ENCODE results near the gene CIZ1. TPM values are rescaled to one million over a fixed set of nuclear protein-coding genes. Genes with fewer than 3 reads are reported as not detected.

The CIZ1 gene
- total and polyA plus RNA-seq, 11 donors = 42.6 to 101 (median 73.8) TPM

DNA sequence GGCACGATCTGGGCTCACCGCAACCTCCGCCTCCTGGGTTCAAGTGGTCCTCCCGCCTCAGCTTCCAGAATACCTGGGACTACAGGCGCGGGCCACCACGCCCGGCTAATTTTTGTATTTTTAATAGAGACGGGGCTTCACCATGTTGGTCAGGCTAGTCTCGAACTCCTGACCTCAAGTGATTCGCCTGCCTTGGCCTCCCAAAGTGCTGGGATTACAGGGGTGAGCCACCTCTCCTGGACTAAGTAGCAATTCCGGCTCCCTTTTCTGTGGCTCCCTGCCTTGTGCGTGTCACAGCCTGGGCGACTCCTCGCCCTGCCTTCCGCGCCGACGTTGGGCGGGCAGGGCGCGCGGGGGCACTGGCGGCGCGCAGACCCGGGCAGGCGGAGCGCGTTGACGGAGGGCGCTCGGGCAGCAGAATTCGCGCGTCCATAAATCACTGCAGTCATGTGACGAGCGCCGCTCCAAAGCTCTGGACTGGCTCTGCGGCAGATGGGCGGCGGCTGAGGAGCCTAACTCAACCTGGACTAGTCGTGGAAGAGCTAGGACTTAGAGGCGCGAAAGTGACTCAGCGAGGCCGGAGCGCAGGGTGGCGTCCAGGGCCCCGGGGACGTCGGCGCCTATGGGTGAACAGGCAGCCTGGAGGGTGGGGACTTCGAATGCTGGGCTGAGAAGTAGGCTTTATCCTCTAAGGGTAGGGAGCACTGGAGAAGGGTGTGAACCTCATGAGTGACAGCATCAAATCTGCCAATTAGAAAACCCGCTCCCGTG lies 1.4 kb upstream of the CIZ1 start:
- H3K9me3 ChIP-seq = no peaks in the 10 kb centered on the region
- H3K27ac ChIP-seq = peak overlapping the region in 11 of 12 donors; percentile 30 to 93 (median 90)
- peaks cover 0 to 25% (median 20%) of the 10 kb centered on the region in 9 donors for H3K36me3 ChIP-seq
- DNase-seq (peak; percentile 75 to 91 (median 81)), ATAC-seq (peak; percentile 47 to 83 (median 74))
- intact Hi-C loops (cut with DNase I) = loop anchor here in 2 of 10 donors (5.0 to 10.0 kb wide), 2 partner anchors 152 to 435 kb away; partner anchors contain the start of gene SLC27A4 (in 1 of the 2)
- H3K27me3 ChIP-seq = no peaks in the 10 kb centered on the region
- H3K4me1 ChIP-seq = peaks cover 7 to 31% (median 18%) of the 10 kb centered on the region in 12 donors
- WGBS, 4 donors = 10 to 43% (median 20%) methylated on average over 49 to 56 of the region's 56 CpGs
- H3K4me3 ChIP-seq = peak overlapping the region in 10 of 12 donors; percentile 28 to 98 (median 90)
- TF ChIP-seq, protein P1, sequence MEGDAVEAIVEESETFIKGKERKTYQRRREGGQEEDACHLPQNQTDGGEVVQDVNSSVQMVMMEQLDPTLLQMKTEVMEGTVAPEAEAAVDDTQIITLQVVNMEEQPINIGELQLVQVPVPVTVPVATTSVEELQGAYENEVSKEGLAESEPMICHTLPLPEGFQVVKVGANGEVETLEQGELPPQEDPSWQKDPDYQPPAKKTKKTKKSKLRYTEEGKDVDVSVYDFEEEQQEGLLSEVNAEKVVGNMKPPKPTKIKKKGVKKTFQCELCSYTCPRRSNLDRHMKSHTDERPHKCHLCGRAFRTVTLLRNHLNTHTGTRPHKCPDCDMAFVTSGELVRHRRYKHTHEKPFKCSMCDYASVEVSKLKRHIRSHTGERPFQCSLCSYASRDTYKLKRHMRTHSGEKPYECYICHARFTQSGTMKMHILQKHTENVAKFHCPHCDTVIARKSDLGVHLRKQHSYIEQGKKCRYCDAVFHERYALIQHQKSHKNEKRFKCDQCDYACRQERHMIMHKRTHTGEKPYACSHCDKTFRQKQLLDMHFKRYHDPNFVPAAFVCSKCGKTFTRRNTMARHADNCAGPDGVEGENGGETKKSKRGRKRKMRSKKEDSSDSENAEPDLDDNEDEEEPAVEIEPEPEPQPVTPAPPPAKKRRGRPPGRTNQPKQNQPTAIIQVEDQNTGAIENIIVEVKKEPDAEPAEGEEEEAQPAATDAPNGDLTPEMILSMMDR (IDR thresholded peaks at IDR 0.05) = peak in 7 of 12 donors; percentile 29 to 76 (median 53)
- peak in 1 of 2 donors; percentile 45 for TF ChIP-seq POLR2A (IDR thresholded peaks at IDR 0.05)

DNA sequence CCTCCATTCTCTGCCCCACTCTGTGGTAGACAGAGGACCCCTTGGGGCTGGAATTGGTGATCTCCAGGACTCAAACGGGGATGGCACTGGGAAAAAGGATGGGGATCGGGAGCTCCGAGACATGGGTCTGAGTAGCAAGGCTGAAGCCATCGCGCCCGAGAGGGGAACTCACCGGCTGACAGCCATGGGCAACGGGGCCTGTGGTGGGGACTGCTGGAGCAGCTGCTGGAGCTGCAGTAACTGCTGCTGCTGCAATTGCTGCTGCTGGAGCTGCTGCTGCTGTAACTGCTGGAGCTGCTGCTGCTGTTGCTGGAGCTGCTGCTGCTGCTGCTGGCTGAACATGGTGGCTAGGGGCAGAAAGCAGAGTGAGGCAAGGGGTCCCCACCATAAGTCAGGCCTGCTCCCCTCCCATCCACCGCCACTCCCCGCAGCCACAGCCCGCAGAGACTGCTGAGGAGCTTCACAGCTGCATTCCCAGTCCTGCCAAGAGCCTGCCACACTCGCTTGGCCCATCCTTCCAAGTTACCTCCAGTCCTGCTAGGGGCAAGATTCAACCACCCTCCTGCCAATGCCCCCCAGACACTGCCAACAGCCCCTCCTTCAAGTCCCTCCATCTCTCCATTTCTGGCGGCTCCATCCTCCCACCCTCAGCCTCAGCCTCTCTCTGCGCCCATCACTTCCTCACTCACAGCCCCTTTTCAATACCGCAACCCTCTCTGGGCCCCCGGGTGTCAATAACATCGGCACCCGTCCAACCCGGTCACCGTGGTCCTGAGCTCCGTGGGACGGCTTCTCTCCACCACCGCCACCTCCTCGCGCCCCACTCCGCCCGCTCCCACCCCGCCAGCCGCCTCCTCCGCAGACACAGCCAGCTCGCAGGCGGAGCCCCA lies 611 bp downstream of the CIZ1 start:
- H3K4me1 ChIP-seq = peaks cover 7 to 31% (median 18%) of the 10 kb centered on the region in 12 donors
- no peaks in the 10 kb centered on the region for H3K27me3 ChIP-seq
- peak overlapping the region; percentile 62 to 93 (median 90) for H3K27ac ChIP-seq
- peak in 4 of 5 donors; percentile 37 to 74 (median 55) for DNase-seq
- peak; percentile 3 to 40 (median 22) for ATAC-seq
- peak overlapping the region; percentile 72 to 98 (median 90) for H3K4me3 ChIP-seq
- no peaks in the 10 kb centered on the region for H3K9me3 ChIP-seq
- peaks cover 0 to 46% (median 37%) of the 10 kb centered on the region in 9 donors for H3K36me3 ChIP-seq
- intact Hi-C loops (cut with DNase I) = loop anchor here in 2 of 10 donors (5.0 to 10.0 kb wide), 2 partner anchors 154 to 437 kb away; partner anchors contain the start of gene SLC27A4 (in 1 of the 2)
- WGBS, 4 donors = 19 to 21% (median 20%) methylated on average over 30 to 32 of the region's 32 CpGs
- no peak for TF ChIP-seq POLR2A (IDR thresholded peaks at IDR 0.05)
- TF ChIP-seq, protein P1 (IDR thresholded peaks at IDR 0.05) = no peak

DNA sequence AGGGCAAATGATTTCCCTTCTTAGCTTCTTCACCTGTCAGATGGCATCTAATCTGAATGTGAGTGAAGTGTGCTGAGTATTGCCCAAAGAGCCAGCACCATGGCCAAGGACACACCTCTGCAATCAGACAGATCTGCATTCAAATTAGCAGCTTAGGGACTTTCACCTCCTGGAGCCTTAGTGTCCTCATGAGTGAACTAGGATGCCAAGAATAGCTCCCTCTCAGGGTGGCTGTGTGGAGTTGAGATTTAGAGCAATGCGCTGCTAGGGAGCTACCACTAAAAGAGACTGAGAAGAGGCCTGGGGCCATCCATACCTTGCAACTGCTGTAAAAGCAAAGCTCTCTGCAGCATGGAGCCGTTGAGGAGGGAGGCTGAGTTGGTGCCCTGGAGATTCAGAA lies 1.4 kb downstream of the CIZ1 start:
- Histone ChIP-seq H3K27me3 (no peaks in the 10 kb centered on the region), H3K27ac (no peak overlapping the region), H3K9me3 (no peaks in the 10 kb centered on the region), H3K4me1 (peaks cover 7 to 31% (median 18%) of the 10 kb centered on the region in 12 donors), H3K36me3 (peaks cover 0 to 53% (median 45%) of the 10 kb centered on the region in 9 donors), H3K4me3 (peak overlapping the region in 5 of 12 donors; percentile 79 to 98 (median 92))
- DNase-seq = no peak
- 60 to 70% (median 65%) methylated on average over 2 of the region's 2 CpGs for WGBS, 4 donors
- TF ChIP-seq, protein P1 (IDR thresholded peaks at IDR 0.05) = no peak
- TF ChIP-seq POLR2A (IDR thresholded peaks at IDR 0.05) = no peak
- intact Hi-C loops (cut with DNase I) = loop anchor here in 2 of 10 donors (5.0 to 10.0 kb wide), 2 partner anchors 155 to 437 kb away; partner anchors contain the start of gene SLC27A4 (in 1 of the 2)
- no peak for ATAC-seq

Data from heart left ventricle (tissue), 16 donors.